GM19328 (cell line): ENCODE results near the gene TFF3.

Source experiments
- ATAC-seq: cut with Tn5 transposase; IDR thresholded peaks from one replicate; pipeline ENCODE4 v1.9.1; 2021; ENCODE audit warnings: mild to moderate bottlenecking, moderate library complexity; ENCODE audit not compliant: unreplicated experiment

Gene TFF3

DNA sequence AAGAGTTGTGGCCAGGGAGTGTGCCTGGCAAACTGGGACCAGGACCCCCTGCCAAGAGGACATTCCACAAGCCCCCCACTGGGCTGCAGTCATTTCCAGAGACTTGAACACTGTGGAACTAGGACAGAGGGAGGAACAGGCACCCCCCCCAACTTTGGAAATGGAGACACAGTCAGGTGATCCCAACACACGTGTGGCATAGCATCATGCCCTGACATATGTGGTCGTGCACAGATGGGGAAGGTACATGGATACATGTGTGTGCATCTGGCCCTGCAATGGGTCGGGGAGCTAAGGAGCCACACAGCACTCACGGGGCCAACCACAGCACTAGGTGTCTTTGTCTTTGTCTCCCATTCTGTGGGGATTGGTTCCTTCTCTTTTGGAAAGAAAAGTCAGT is 6.6 kb upstream of the TFF3 start:
- no peak for ATAC-seq

GRCh38 chr21:42321231-42321630 is 6.0 kb upstream of the TFF3 start:
- ATAC-seq = no peak

DNA sequence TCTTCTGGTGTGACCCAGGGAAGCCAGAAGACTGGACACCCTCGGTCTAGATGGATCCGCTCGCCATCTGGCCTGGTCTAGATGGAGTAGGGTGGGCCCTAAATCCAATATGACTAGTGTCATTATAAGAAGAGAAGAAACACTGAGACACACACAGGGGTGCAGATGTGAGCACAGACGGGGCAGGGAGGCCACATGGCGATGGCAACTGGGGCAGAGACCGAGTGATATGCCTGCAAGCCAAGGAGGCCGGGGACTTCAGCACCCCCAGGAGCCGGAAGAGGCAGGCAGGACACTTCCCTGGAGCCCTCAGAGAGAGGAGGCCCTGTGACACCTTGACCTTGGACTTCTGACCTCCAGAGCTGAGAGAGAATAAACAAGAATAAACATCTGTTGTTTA is 5.6 kb upstream of the TFF3 start:
- no peak for ATAC-seq

DNA sequence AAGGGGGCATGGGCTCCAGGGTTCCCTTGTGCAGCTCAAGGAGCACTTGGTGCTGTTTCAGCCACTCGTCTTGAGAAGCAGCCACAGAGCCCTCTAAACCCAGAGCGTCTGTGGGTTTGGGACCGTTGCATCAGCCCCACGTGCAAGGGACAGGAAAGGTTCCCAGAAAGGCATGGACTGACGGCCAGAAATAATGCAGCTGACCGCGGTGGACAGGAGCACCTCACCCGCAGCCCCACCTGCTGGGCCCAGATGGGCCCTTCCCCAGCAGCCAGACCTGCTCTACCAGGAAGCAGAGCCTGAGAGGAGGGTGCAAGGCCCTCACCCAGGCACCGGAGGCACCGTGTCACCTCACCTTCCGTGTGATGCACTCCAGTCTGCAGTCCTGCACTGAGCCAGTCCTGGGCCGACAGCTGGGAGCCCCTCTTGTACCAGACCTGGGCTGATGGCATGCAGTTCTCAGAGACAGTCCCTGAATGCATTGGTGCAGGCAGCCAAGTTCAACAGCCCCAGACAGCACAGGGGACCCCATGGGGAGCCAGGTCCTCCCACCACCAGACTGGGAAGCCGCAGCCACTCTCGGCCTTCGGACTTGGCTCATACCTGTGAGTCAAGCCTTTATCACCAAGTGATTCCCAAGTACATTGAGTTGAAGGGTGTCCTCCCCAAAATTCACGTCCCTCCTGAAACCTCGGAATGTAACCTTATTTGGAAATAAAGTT is 4.8 kb upstream of the TFF3 start:
- no peak for ATAC-seq

DNA sequence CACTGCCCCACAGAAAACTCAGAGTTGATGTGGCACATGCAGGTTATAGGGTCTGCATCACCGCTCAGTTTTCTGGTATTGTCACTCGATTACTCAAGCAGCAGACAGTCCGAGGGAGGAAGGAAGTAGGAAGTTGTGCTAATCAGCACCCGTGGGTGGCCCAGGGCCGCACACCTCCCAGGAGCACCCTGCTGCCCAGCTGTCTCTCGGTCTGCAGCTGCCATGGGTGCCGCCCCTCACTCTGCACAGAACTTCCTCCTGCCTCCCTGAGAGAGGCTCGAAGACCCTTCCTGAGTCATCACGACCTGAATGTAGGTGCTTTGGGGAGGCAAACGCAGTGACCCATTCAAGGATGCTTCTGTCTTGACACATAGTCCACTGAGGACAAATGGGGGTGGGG is 4.2 kb upstream of the TFF3 start:
- ATAC-seq = no peak

- no peak for ATAC-seq
Measured at GRCh38 chr21:42317826-42318746, 2.9 kb upstream of the TFF3 start.

DNA sequence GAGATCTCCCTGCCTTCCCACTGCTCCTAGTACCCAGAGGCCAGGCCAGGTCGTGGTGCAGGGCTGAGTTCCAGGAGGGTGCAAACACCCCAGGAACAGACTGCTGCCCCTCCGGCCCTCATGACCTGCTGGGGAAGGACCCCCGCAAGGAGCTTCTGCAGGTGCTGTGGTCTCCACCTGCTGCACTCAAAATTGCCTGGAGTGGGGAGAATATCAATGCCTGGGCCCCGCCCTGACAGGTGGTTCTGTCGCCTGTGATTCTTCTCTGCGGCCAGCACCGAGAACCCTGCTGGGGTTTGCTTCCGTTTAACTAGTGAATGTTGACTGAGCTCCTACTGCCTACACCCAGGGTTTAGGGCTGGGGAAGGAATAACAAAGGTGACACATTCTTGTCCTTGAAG is 2.1 kb upstream of the TFF3 start:
- ATAC-seq = no peak

- ATAC-seq = no peak
Measured at GRCh38 chr21:42316891-42317290, 1.7 kb upstream of the TFF3 start.

DNA sequence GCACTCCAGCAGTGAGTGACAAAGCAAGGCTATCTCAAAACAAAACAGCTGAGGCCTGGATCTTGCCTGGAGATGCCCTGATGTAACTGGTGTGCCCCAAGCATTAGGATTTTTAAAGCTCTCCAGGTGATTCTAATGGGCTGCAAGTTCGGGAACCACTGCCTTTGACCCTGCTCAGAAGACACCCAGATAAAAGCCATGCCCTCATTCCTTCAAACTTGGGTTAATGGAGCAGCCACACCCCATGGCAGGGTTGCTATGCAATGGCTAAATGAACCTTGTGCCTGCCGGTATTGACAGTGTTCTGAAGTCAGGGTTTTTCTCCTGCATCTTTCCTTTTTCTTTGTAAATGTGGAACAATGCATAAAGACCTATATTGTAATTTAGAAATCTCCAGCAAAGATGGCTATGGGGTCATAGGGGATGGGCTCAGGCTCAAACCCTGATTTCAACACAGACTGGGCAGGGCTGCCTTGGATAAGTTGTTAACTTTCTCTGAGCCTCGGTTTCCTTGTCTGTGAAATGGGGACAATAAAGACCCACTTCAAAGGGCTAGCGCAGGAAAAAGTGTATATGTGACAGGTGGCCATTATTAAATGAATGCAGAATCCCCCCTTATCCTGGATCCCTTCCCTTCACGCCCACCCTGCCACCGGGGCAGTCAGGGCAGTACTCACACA is 453 bp downstream of the TFF3 start:
- no peak for ATAC-seq

- ATAC-seq = no peak
Measured at GRCh38 chr21:42313501-42313969, 1.7 kb downstream of the TFF3 start.

GRCh38 chr21:42312626-42313104 is 2.5 kb downstream of the TFF3 start:
- no peak for ATAC-seq

GRCh38 chr21:42311816-42312625 is 3.2 kb downstream of the TFF3 start:
- no peak for ATAC-seq

DNA sequence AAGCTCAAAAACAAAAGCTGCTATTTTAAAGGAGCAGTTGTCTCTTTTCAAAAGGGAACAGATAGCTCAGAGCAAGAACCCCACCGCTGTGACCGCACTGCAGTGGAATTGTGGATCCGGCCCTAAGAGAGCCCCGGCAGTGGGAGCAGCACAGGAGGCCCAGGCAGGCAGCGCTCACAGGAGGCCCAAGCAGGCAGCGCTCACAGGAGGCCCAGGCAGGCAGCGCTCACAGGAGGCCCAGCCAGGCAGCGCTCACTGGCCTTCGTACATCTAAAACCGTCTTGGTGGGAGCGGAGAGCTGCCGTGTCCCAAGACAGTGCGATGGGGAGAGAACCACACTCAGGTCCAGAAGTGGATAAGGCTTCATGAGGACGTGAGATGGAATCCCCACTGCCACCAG is 4.0 kb downstream of the TFF3 start:
- no peak for ATAC-seq

DNA sequence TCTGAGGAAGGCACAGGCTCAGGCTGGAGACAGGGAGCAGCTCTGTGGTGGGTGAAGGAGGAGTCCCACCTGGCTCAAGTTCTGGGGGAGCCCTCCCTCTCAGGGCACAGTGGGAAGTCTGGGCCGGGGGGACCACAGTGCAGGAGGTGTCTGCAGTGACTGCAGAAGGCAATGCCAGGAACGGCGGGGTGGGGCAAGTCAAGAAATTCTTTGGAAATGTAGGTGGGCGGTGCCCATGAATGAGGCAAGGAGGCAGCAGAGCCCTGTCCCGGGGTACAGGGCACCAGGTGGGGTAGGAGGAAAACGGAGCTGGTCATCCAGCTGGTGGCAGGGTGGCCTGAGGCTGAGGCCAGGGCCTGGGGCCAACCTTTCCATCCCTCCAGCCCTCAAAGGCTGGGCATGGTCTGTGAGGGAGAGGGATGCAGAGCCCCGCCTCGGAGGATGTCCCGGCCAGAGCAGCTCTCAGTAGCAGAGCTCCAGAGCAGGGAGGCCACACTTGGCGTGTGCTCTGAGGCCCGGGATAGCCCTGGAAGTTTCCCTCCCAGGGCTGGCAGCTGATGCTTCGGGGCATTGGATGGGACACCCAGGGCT is 4.7 kb downstream of the TFF3 start:
- no peak for ATAC-seq

DNA sequence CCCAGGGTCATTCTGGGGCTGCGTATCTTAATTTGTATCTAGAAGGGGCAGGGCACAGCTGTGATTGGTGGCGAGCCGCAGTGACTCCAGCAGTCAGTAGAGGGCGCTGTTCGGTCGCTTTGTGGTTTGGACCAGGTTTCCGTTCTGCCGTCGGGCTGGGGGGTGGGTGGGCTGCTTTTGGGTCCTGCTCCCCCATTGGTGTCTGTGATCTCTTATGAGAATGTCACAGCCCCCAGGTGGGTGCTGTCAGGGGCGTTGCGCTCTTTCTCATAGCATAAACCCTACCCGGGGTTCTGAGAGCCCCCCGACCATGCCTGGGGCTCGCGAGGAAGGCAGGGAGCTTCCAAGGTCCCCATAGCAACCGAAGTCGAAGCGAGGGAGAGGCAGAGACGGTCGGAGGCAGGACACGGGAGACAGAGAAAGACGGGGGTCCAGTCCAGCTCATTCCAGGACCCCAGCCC is 5.4 kb downstream of the TFF3 start:
- no peak for ATAC-seq

- no peak for ATAC-seq
Measured at GRCh38 chr21:42308914-42309752, 6.1 kb downstream of the TFF3 start.

DNA sequence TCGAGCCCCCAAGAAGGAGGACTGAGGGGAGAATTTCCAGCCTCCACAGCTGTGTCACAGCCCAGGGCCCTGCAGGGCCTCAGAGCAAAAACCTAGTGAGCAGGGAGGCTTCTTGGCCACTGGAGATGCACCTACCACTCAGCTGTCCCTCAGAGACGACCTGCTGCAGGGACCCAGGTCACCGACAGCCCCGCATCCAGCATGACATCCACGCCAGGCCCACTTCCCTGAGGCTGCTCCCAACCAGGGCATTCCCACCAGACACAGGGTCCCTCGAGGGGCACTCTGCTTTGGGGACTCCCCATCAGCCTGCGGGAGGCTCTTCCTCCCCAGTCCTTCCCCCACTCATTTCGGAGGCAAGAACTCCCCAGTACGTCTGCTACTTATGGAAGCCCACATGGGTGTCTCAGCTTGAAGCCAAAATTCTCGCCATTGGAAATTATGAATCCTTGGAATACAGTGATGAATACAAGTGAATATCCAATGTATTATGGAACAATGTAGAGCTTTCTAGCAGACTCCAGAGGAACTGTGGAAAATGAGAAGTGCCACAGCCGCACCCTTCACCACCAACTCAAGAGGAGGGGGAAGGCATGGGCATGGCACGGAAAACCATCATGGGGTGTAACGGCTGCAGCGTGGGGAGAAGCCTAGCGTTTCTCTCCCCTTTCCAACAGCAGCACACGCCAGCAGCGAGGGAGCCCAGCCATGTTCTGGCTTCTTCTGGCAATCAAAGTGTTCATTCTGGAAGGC is 6.9 kb downstream of the TFF3 start:
- ATAC-seq = no peak

DNA sequence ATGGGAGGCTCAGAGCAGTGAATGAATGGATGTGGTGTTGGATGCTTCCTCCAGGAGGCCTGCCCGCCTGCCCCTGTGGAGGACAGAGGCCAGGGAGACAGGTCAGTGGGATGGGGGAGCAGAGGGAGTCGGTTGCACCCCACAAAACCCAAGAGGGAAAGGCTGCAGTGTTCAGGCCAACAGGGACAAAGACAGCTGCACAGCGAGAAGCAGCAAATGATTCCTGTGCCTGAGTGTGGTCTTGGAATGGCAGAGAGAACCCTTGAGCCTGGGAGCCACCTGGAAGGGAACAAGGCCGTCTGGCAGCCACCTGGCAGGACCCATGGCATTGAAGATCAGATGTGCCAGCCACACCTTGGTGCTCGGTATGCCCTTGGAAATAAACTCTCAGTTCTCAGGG is 8.1 kb downstream of the TFF3 start:
- no peak for ATAC-seq
